IMR-90 (cell line): Measurements from ENCODE around the gene F12. TPM values are rescaled to one million over a fixed set of nuclear protein-coding genes. Genes with fewer than 3 reads are reported as not detected.

ENCODE experiments used
- ATAC-seq: fragments of 200-7000 bp; cut with Tn5 transposase; 2 replicates; pipeline ENCODE4 v1.9.1; 2020; ENCODE audit warnings: low read depth, mild to moderate bottlenecking, moderate library complexity
- BruUV-seq: library from RNA; stranded (reverse); fragments of 400-500 nt; replicated peaks from 2 replicates; lab custom pipeline; 2021; lab: Mats Ljungman, UMichigan
- CTCF ChIA-PET: fragments of 300-600 bp; formaldehyde crosslinking; extraction: SDS; loops from one replicate; lab custom pipeline; 2021; ENCODE audit warnings: antibody characterized with exemption; lab: Yijun Ruan, JAX
- POLR2A ChIA-PET: fragments of 300-600 bp; sonication (Branson Sonifier 250); formaldehyde crosslinking; loops from one replicate; lab custom pipeline; 2022; ENCODE audit warnings: antibody characterized with exemption; ENCODE audit not compliant: unreplicated experiment; lab: Charles Lee
- DNase-seq: peaks from one replicate; pipeline ENCODE4 v3.0.0; 2013
- H2AFZ ChIP-seq: replicated peaks from 2 replicates; pipeline ENCODE3; 2013; ENCODE audit warnings: low read length, mild to moderate bottlenecking; ENCODE audit not compliant: poor library complexity
- H2AK5ac ChIP-seq: 2 replicates; pipeline ENCODE4 v1.6.1; 2013; ENCODE audit warnings: low read depth, low read length, inconsistent platforms
- H2AK9ac ChIP-seq: replicated peaks from 2 replicates; pipeline ENCODE3; 2013; ENCODE audit warnings: mild to moderate bottlenecking, low read depth, low read length, moderate library complexity; ENCODE audit not compliant: poor library complexity
- H2BK120ac ChIP-seq: 2 replicates; pipeline ENCODE4 v1.6.1; 2013; ENCODE audit warnings: low read depth, low read length, inconsistent platforms
- H2BK15ac ChIP-seq: 3 replicates; pipeline ENCODE4 v1.6.1; 2013; ENCODE audit warnings: low read depth, low read length, inconsistent platforms
- H2BK20ac ChIP-seq: 2 replicates; pipeline ENCODE4 v1.6.1; 2013; ENCODE audit warnings: low read depth, mild to moderate bottlenecking, inconsistent platforms, low read length, moderate library complexity
- H2BK5ac ChIP-seq: 2 replicates; pipeline ENCODE4 v1.6.1; 2013; ENCODE audit warnings: mild to moderate bottlenecking, low read depth, low read length, inconsistent platforms; ENCODE audit not compliant: poor library complexity, severe bottlenecking
- H3K14ac ChIP-seq: replicated peaks from 2 replicates; pipeline ENCODE4 v1.6.1; 2013; ENCODE audit warnings: low read depth, low read length, inconsistent platforms
- H3K18ac ChIP-seq: 2 replicates; pipeline ENCODE4 v1.6.1; 2013; ENCODE audit warnings: low read depth, low read length, control low read depth
- H3K23ac ChIP-seq: 2 replicates; pipeline ENCODE4 v1.6.1; 2013; ENCODE audit warnings: low read depth, low read length, inconsistent platforms
- H3K27ac ChIP-seq: 2 replicates; pipeline ENCODE4 v1.5.1; 2013; ENCODE audit warnings: mild to moderate bottlenecking, control low read depth, low read length; ENCODE audit not compliant: insufficient read depth
- H3K27me3 ChIP-seq: 2 replicates; pipeline ENCODE4 v1.6.1; 2013; ENCODE audit warnings: low read length; ENCODE audit not compliant: control insufficient read depth, insufficient read depth
- H3K36me3 ChIP-seq: 2 replicates; pipeline ENCODE4 v1.6.1; 2013; ENCODE audit warnings: low read length, mixed read lengths; ENCODE audit not compliant: control insufficient read depth, insufficient read depth
- H3K4ac ChIP-seq: 2 replicates; pipeline ENCODE4 v1.6.1; 2013; ENCODE audit warnings: low read depth, low read length, inconsistent platforms
- H3K4me1 ChIP-seq: 2 replicates; pipeline ENCODE4 v1.6.1; 2013; ENCODE audit warnings: low read length, mixed read lengths; ENCODE audit not compliant: control insufficient read depth, insufficient read depth
- H3K4me2 ChIP-seq: 2 replicates; pipeline ENCODE4 v1.6.1; 2013; ENCODE audit warnings: low read depth, mild to moderate bottlenecking, control low read depth, low read length, moderate library complexity
- H3K4me3 ChIP-seq: 2 replicates; pipeline ENCODE4 v1.5.1; 2013; ENCODE audit warnings: low read depth, mild to moderate bottlenecking, control low read depth, low read length, moderate library complexity; ENCODE audit not compliant: insufficient read depth
- H3K56ac ChIP-seq: 2 replicates; pipeline ENCODE4 v1.6.1; 2013; ENCODE audit warnings: low read length, inconsistent platforms; ENCODE audit not compliant: insufficient read depth; ENCODE audit errors: extremely low read depth
- H3K79me1 ChIP-seq, 2 experiments: 2 replicates each; pipeline ENCODE4 v1.6.1; 2013; ENCODE audit warnings: low read length in 2 of 2, inconsistent platforms in 1 of 2, low read depth in 1 of 2
- H3K9ac ChIP-seq: 2 replicates; pipeline ENCODE4 v1.6.1; 2013; ENCODE audit warnings: low read depth, low read length, control low read depth
- H3K9me1 ChIP-seq: 2 replicates; pipeline ENCODE4 v1.6.1; 2013; ENCODE audit warnings: low read length, inconsistent platforms; ENCODE audit not compliant: insufficient read depth
- H3K9me3 ChIP-seq: 2 replicates; pipeline ENCODE4 v1.6.1; 2013; ENCODE audit warnings: low read length; ENCODE audit not compliant: control insufficient read depth, insufficient read depth
- H4K20me1 ChIP-seq: 2 replicates; pipeline ENCODE4 v1.6.1; 2013; ENCODE audit warnings: low read length, inconsistent platforms; ENCODE audit not compliant: insufficient read depth
- H4K5ac ChIP-seq: 2 replicates; pipeline ENCODE4 v1.6.1; 2013; ENCODE audit warnings: mild to moderate bottlenecking, low read depth, low read length, control low read depth
- H4K8ac ChIP-seq, 2 experiments: 2 replicates each; pipeline ENCODE4 v1.6.1; 2013; ENCODE audit warnings: low read depth in 2 of 2, low read length in 2 of 2, control low read depth in 1 of 2, inconsistent platforms in 1 of 2
- H4K91ac ChIP-seq: 2 replicates; pipeline ENCODE4 v1.6.1; 2013; ENCODE audit warnings: low read depth, low read length, inconsistent platforms; ENCODE audit not compliant: insufficient read depth
- CEBPB ChIP-seq: IDR thresholded peaks from 2 replicates; pipeline ENCODE4 v1.6.1; 2012; ENCODE audit warnings: low read depth, low read length, improper control_type of control experiment
- CTCF ChIP-seq: conservative IDR thresholded peaks from 2 replicates; pipeline ENCODE4 v1.5.1; 2012; ENCODE audit warnings: mild to moderate bottlenecking, low read depth, low read length, improper control_type of control experiment
- ELK1 ChIP-seq: fragments of 150-350 bp; IDR thresholded peaks from 2 replicates; pipeline ENCODE4 v1.6.1; 2016; ENCODE audit warnings: low read depth, mild to moderate bottlenecking, low read length, moderate library complexity, borderline replicate concordance
- MAZ ChIP-seq: IDR thresholded peaks from 2 replicates; pipeline ENCODE4 v1.6.1; 2012; ENCODE audit warnings: low read depth, mild to moderate bottlenecking, low read length, improper control_type of control experiment, moderate library complexity, borderline replicate concordance
- NFE2L2 ChIP-seq: fragments of 150-350 bp; IDR thresholded peaks from 2 replicates; pipeline ENCODE4 v1.6.1; 2016; ENCODE audit warnings: low read depth, mild to moderate bottlenecking, low read length
- POLR2A ChIP-seq: IDR thresholded peaks from 2 replicates; pipeline ENCODE4 v1.6.1; 2012; ENCODE audit warnings: mild to moderate bottlenecking, low read depth, low read length
- RAD21 ChIP-seq: IDR thresholded peaks from 2 replicates; pipeline ENCODE4 v1.6.1; 2012; ENCODE audit warnings: low read length, improper control_type of control experiment
- RCOR1 ChIP-seq: IDR thresholded peaks from 2 replicates; pipeline ENCODE4 v1.6.1; 2012; ENCODE audit warnings: mild to moderate bottlenecking, low read length, improper control_type of control experiment; ENCODE audit not compliant: insufficient replicate concordance
- SMC3 ChIP-seq: fragments of 150-350 bp; IDR thresholded peaks from 2 replicates; pipeline ENCODE4 v1.6.1; 2016; ENCODE audit warnings: low read depth, mild to moderate bottlenecking, antibody characterized with exemption, low read length, moderate library complexity
- WGBS, 2 experiments: methylation state at CpG; one replicate each; pipeline versions ENCODE4 v1.1.5 to v1.1.7; 2013; ENCODE audit warnings: missing lambda C conversion rate in 2 of 2; ENCODE audit not compliant: insufficient read length in 1 of 2; ENCODE audit errors: extremely low coverage in 2 of 2; 5-methylcytosine and 5-hydroxymethylcytosine counted together
- dilution Hi-C: fragments of 300-500 bp; cut with HindIII; formaldehyde crosslinking; loops from one replicate; pipeline ENCODE4 v1.14.3; 2018; ENCODE audit warnings: low sequenced_read_pairs; ENCODE audit not compliant: unreplicated experiment
- in situ Hi-C: fragments of 300-500 bp; cut with MboI; formaldehyde crosslinking; loops from 3 replicates; pipeline ENCODE4 v1.14.3; 2019; ENCODE audit warnings: low sequenced_read_pairs, inconsistent platforms, mixed read lengths
- intact Hi-C: fragments of 100-400 bp; cut with micrococcal nuclease; formaldehyde crosslinking; loops from 2 replicates; pipeline ENCODE4 v1.10.0; 2022
- polyA plus RNA-seq, 3 experiments: library from polyadenylated mRNA; depleted of rRNA; stranded (reverse); fragments of >200 nt; gene quantifications; 2 replicates each; pipeline ENCODE4 v1.2.3, GENCODE V29; 2012; ENCODE audit warnings: low replicate concordance in 1 of 3
- total RNA-seq: library from RNA; depleted of rRNA; stranded (reverse); fragments of >200 nt; gene quantifications from 2 replicates; pipeline ENCODE4 v1.2.3, GENCODE V29; 2012

F12 gene
- total and polyA plus RNA-seq, 2 of the 4 experiments (the other 2 are of a cell fraction), result 0.36 to 1.2 TPM

DNA sequence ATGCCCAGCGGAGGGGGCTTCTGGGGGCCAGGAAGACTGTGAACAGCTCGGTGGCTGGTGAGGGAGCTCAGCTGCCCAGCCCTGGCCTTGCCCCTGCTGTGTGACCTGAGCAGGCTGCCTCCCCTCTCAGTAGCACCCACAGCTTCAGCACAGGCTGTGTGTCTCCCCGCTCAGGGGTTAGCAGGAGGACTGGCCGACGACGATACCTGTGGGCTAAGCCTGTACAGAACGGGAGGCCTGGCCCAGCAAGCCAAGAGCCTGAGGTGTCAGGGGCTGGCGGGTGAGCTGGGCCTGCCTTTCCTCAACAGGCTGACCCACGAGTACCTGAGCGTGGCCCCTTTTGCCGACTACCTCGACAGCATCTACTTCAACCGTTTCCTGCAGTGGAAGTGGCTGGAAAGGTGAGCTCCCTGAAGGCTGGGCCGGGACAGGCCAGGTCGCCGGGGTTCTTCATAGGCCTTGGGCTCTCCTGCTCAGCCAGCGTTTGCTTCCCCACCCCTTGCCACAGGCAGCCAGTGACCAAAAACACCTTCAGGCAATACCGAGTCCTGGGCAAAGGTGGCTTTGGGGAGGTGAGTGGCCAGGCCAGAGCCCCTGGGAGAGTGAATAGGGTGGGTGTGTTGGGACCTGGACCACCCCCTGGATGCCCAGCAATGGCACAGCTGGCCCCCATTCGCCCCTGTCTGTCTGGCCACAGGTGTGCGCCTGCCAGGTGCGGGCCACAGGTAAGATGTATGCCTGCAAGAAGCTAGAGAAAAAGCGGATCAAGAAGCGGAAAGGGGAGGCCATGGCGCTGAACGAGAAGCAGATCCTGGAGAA, 23.7 kb upstream of the F12 start (continued):
- no peak for TF ChIP-seq CTCF

DNA sequence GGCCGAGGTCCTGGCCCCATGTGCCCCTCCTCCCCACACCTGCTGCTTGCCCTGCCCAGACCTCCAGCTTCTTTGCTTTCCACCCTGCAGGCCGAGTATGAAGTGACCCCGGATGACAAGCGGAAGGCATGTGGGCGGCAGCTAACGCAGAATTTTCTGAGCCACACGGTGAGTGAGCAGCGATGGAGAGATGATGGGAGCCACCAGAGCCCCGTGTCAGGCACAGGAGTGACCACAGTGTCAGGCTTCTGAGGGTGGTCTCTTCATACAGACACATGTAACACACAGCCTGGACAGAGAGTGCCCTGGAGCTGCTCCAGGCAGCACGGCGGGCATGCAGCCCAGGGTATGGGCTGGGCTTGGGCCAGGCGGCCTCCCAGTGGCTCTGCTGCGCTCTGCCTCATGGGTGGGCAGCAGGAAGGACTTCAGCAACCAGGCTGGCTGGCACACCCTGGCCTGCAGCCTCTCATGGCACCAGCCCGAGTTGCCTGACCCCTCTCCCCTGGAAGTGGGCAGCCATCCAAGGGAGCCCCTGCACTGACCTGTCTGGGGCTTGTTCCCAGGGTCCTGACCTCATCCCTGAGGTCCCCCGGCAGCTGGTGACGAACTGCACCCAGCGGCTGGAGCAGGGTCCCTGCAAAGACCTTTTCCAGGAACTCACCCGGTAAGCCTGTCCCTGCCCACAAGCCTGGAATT, 22.9 kb upstream of the F12 start:
- POLR2A ChIA-PET, result no interaction called here
- TF ChIP-seq RAD21, result no peak
- no peak for TF ChIP-seq SMC3
- no peak for TF ChIP-seq RCOR1
- TF ChIP-seq ELK1, result no peak
- TF ChIP-seq POLR2A, result no peak
- no peak for TF ChIP-seq CEBPB
- TF ChIP-seq MAZ, result no peak
- no peak for TF ChIP-seq CTCF
- TF ChIP-seq NFE2L2, result no peak

More for the DNA sequence above, 22.9 kb upstream of the F12 start:
- Histone ChIP-seq H4K5ac (no peak overlapping the region), H3K4me2 (no peak overlapping the region), H3K9me3 (no peaks in the 10 kb centered on the region), H3K79me1 (peaks cover 11 to 38% of the 10 kb centered on the region in 2 experiments), H2AFZ (no peak overlapping the region), H2BK20ac (no peak overlapping the region), H3K27me3 (no peaks in the 10 kb centered on the region), H4K20me1 (peaks cover 28% of the 10 kb centered on the region), H3K27ac (no peak overlapping the region), H3K14ac (no peak overlapping the region), H4K91ac (no peak overlapping the region), H3K9ac (no peak overlapping the region), H2BK120ac (no peak overlapping the region), H3K4me3 (no peak overlapping the region), H3K9me1 (peaks cover 7% of the 10 kb centered on the region; the same call in 1 of the 2 replicates), H3K18ac (no peak overlapping the region), H4K8ac (no peak overlapping the region), H2AK9ac (no peak overlapping the region), H3K23ac (no peak overlapping the region), H3K4ac (no peak overlapping the region), H2AK5ac (no peak overlapping the region), H2BK5ac (no peak overlapping the region), H3K4me1 (peaks cover 8% of the 10 kb centered on the region), H2BK15ac (no peak overlapping the region), H3K56ac (no peak overlapping the region), H3K36me3 (peaks cover 42% of the 10 kb centered on the region)
- intact Hi-C loops (no loop called here), dilution Hi-C loops (no loop called here), in situ Hi-C loops (no loop called here)
- CTCF ChIA-PET, result no interaction called here
- no peak for ATAC-seq
- 82% methylated on average over 12 of the region's 18 CpGs; no CpG with 5 or more reads in 1 of the 2 experiments for WGBS, 2 experiments
- no peak for DNase-seq
- BruUV-seq, result no TSS peak
